Aorta (tissue), 5 donors: ENCODE results near the gene IRAK2. TPM values are rescaled to one million over a fixed set of nuclear protein-coding genes. Genes with fewer than 3 reads are reported as not detected.
"Not testable (repeated sequence)": the region's sequence is repeated elsewhere in the genome, so short reads cannot be mapped to it uniquely, and the experiment has no call there.

Experiments
- ATAC-seq: fragments of 200-7000 bp; cut with Tn5 transposase; one replicate; pipeline ENCODE4 v1.9.1; 2022; ENCODE audit warnings: moderate library complexity; ENCODE audit not compliant: low FRiP score
- DNase-seq, 2 donors: peaks; one replicate each; pipeline ENCODE4 v3.0.0-alpha.2; 2020
- H3K27ac ChIP-seq, 2 donors: one replicate each; pipeline ENCODE4 v1.5.1; 2013; ENCODE audit warnings: low read length in 2 of 2, mild to moderate bottlenecking in 2 of 2, moderate library complexity in 2 of 2, control low read depth in 1 of 2, inconsistent platforms in 1 of 2, low read depth in 1 of 2
- H3K27me3 ChIP-seq, 2 donors: one replicate each; pipeline ENCODE4 v1.6.1; 2013; ENCODE audit warnings: control low read depth in 1 of 2, low read length in 1 of 2, mild to moderate bottlenecking in 1 of 2, moderate library complexity in 1 of 2; ENCODE audit not compliant: insufficient read depth in 2 of 2, control insufficient read depth in 1 of 2
- H3K36me3 ChIP-seq, 2 donors: one replicate each; pipeline ENCODE4 v1.6.1; 2013; ENCODE audit warnings: control low read depth in 1 of 2, low read length in 1 of 2, mild to moderate bottlenecking in 1 of 2; ENCODE audit not compliant: insufficient read depth in 2 of 2, control insufficient read depth in 1 of 2
- H3K4me1 ChIP-seq, 2 donors: one replicate each; pipeline ENCODE4 v1.6.1; 2013; ENCODE audit warnings: low read length in 2 of 2, control low read depth in 1 of 2, mild to moderate bottlenecking in 1 of 2, moderate library complexity in 1 of 2; ENCODE audit not compliant: insufficient read depth in 2 of 2, control insufficient read depth in 1 of 2
- H3K4me3 ChIP-seq, 2 donors: one replicate each; pipeline ENCODE4 v1.5.1; 2013; ENCODE audit warnings: low read length in 2 of 2, control low read depth in 1 of 2, mild to moderate bottlenecking in 1 of 2
- H3K9me3 ChIP-seq: one replicate; pipeline ENCODE4 v1.6.1; 2013; ENCODE audit warnings: mild to moderate bottlenecking, low read length; ENCODE audit not compliant: control insufficient read depth
- WGBS, 2 donors: extraction: QIAGEN DNeasy Blood & Tissue Kit; methylation state at CpG; one replicate each; pipeline ENCODE4 v1.1.7; 2013; 5-methylcytosine and 5-hydroxymethylcytosine counted together
- intact Hi-C, 2 donors: fragments of 100-400 bp; cut with DNase I; formaldehyde crosslinking; loops; one replicate each; pipeline versions ENCODE4 v1.14.2 to v1.15.0; 2022
- polyA plus RNA-seq, 2 donors: library from polyadenylated mRNA; stranded (reverse); fragments of 200-250 nt; gene quantifications; one replicate each; pipeline ENCODE4 v1.2.3, GENCODE V29; 2013
- total RNA-seq, 2 donors: library from RNA; stranded (reverse); fragmentation: NEBNext Ultra II Directional; extraction: Animal tissue kit (Norgen Biotek cat#: 25700); gene quantifications; one replicate each; pipeline ENCODE4 v1.2.1, GENCODE V29; 2021
- donor health status: healthy with polysubstance abuse.
- donor health status: Bipolar disorder and iron deficiency.
- donor health status: DM: no; HTN: no; CAD: no.
- donor health status: DM: no; HTN: no; CAD: no.
- donor health status: DM: yes; HTN: yes; CAD: no.

Gene IRAK2
- total and polyA plus RNA-seq, 4 donors = 1.7 to 8.3 (median 4.8) TPM

GRCh38 chr3:10135872-10136271 is 28.8 kb upstream of the IRAK2 start:
- H3K4me1 ChIP-seq = not testable (repeated sequence)

GRCh38 chr3:10136426-10137005 is 28.2 kb upstream of the IRAK2 start:
- no peaks in the 10 kb centered on the region for H3K36me3 ChIP-seq
- ATAC-seq (no peak), DNase-seq (no peak)
- H3K27me3 ChIP-seq = no peaks in the 10 kb centered on the region
- 90 to 93% methylated on average over 25 of the region's 25 CpGs for WGBS, 2 donors
- H3K9me3 ChIP-seq = no peaks in the 10 kb centered on the region
- intact Hi-C loops = no loop called here
- no peak overlapping the region for H3K4me3 ChIP-seq
- H3K27ac ChIP-seq = no peak overlapping the region
- H3K4me1 ChIP-seq = no peaks in the 10 kb centered on the region

More at GRCh38 chr3:10135872-10136271, 28.8 kb upstream of the IRAK2 start:
- H3K4me3 ChIP-seq, H3K27me3 ChIP-seq, intact Hi-C loops, H3K9me3 ChIP-seq, ATAC-seq, DNase-seq, H3K27ac ChIP-seq, H3K36me3 ChIP-seq: not testable (repeated sequence)
- WGBS, 2 donors = 91 to 93% methylated on average over 9 of the region's 9 CpGs

- H3K27ac ChIP-seq = no peak overlapping the region
- ATAC-seq = no peak
- H3K27me3 ChIP-seq = no peaks in the 10 kb centered on the region
- H3K36me3 ChIP-seq = no peaks in the 10 kb centered on the region
- no peaks in the 10 kb centered on the region for H3K9me3 ChIP-seq
- H3K4me1 ChIP-seq = no peaks in the 10 kb centered on the region
- no peak for DNase-seq
- no peak overlapping the region for H3K4me3 ChIP-seq
- 85 to 89% methylated on average over 4 of the region's 4 CpGs for WGBS, 2 donors
- intact Hi-C loops = no loop called here
Observed at GRCh38 chr3:10137178-10137577, 27.5 kb upstream of the IRAK2 start.

GRCh38 chr3:10140996-10141546 is 23.6 kb upstream of the IRAK2 start:
- Histone ChIP-seq H3K27ac (no peak overlapping the region), H3K27me3 (no peaks in the 10 kb centered on the region), H3K9me3 (no peaks in the 10 kb centered on the region), H3K36me3 (no peaks in the 10 kb centered on the region), H3K4me1 (no peaks in the 10 kb centered on the region), H3K4me3 (no peak overlapping the region)
- WGBS, 2 donors = 85 to 86% methylated on average over 22 to 23 of the region's 23 CpGs
- DNase-seq (peak in 1 of 2 donors; percentile 53), ATAC-seq (no peak)
- intact Hi-C loops = loop anchor here in 1 of 2 donors (10.0 kb wide), 1 partner anchor 116 kb away; the partner anchor contains the start of gene FANCD2

GRCh38 chr3:10142707-10143560 is 21.8 kb upstream of the IRAK2 start:
- H3K9me3 ChIP-seq = no peaks in the 10 kb centered on the region
- H3K4me1 ChIP-seq = no peaks in the 10 kb centered on the region
- 86% methylated on average over 29 of the region's 29 CpGs for WGBS, 2 donors
- no peaks in the 10 kb centered on the region for H3K27me3 ChIP-seq
- H3K4me3 ChIP-seq = peak overlapping the region in 1 of 2 donors; percentile 3
- DNase-seq = no peak
- H3K27ac ChIP-seq = no peak overlapping the region
- intact Hi-C loops = loop anchor here in 1 of 2 donors (2.0 to 10.0 kb wide), 2 partner anchors 22 to 118 kb away; partner anchors contain the start of genes FANCD2 and IRAK2
- no peak for ATAC-seq
- no peaks in the 10 kb centered on the region for H3K36me3 ChIP-seq

GRCh38 chr3:10145685-10146084 is 19.0 kb upstream of the IRAK2 start:
- Histone ChIP-seq H3K27me3 (no peaks in the 10 kb centered on the region), H3K36me3 (peaks cover 0 to 3% of the 10 kb centered on the region in 2 donors), H3K9me3 (peaks cover 2% of the 10 kb centered on the region), H3K4me1 (no peaks in the 10 kb centered on the region), H3K4me3 (no peak overlapping the region), H3K27ac (no peak overlapping the region)
- DNase-seq (no peak), ATAC-seq (no peak)
- 91 to 93% methylated on average over 4 of the region's 4 CpGs for WGBS, 2 donors
- intact Hi-C loops = loop anchor here in 1 of 2 donors (10.0 kb wide), 1 partner anchor 121 kb away; the partner anchor contains the start of gene FANCD2

- Histone ChIP-seq H3K36me3 (peaks cover 0 to 3% of the 10 kb centered on the region in 2 donors), H3K4me3 (no peak overlapping the region), H3K9me3 (peaks cover 2% of the 10 kb centered on the region), H3K27me3 (no peaks in the 10 kb centered on the region), H3K4me1 (no peaks in the 10 kb centered on the region), H3K27ac (no peak overlapping the region)
- 92 to 93% methylated on average over 8 of the region's 8 CpGs for WGBS, 2 donors
- DNase-seq (peak in 1 of 2 donors; percentile 59), ATAC-seq (no peak)
- intact Hi-C loops = loop anchor here in 1 of 2 donors (10.0 kb wide), 1 partner anchor 124 kb away; the partner anchor contains the start of gene FANCD2
Observed at GRCh38 chr3:10149226-10149625, 15.5 kb upstream of the IRAK2 start.

GRCh38 chr3:10150987-10151386 is 13.7 kb upstream of the IRAK2 start:
- ATAC-seq = no peak
- no peak for DNase-seq
- Histone ChIP-seq H3K4me1 (no peaks in the 10 kb centered on the region), H3K27me3 (no peaks in the 10 kb centered on the region), H3K27ac (no peak overlapping the region), H3K4me3 (no peak overlapping the region), H3K36me3 (peaks cover 0 to 3% of the 10 kb centered on the region in 2 donors), H3K9me3 (peaks cover 2% of the 10 kb centered on the region)
- WGBS, 2 donors = 79 to 86% methylated on average over 6 of the region's 6 CpGs
- intact Hi-C loops = no loop called here
